Esophagus squamous epithelium (tissue), 5 donors: ENCODE results near the gene ZNF521. TPM values are rescaled to one million over a fixed set of nuclear protein-coding genes. Genes with fewer than 3 reads are reported as not detected.

Experiments used
- DNase-seq: peaks from one replicate; lab custom pipeline; 2025; lab: John Stamatoyannopoulos, UW
- H3K27ac ChIP-seq, 4 donors: fragments of 200-600 bp; sonication (generic); one replicate each; pipeline ENCODE4 v1.5.1; 2016 to 2019; ENCODE audit warnings: mild to moderate bottlenecking in 1 of 4
- H3K27me3 ChIP-seq, 4 donors: fragments of 200-600 bp; sonication (generic); 1 replicate in 3 of 4; 2 replicates in 1 of 4; pipeline versions ENCODE4 v1.5.1 to v1.6.0; 2017 to 2021; ENCODE audit warnings: antibody characterized with exemption in 1 of 4
- H3K36me3 ChIP-seq, 3 donors: fragments of 200-600 bp; sonication (generic); one replicate each; pipeline ENCODE4 v1.5.1; 2016 to 2019
- H3K4me1 ChIP-seq, 3 donors: fragments of 200-600 bp; sonication (generic); one replicate each; pipeline ENCODE4 v1.5.1; 2017 to 2019
- H3K4me3 ChIP-seq, 4 donors: fragments of 200-600 bp; sonication (generic); 1 replicate in 3 of 4; 2 replicates in 1 of 4; pipeline ENCODE4 v1.5.1; 2016 to 2019; ENCODE audit warnings: mild to moderate bottlenecking in 2 of 4, moderate library complexity in 1 of 4
- H3K9me3 ChIP-seq, 3 donors: fragments of 200-600 bp; sonication (generic); one replicate each; pipeline ENCODE4 v1.5.1; 2016 to 2019
- CTCF ChIP-seq, 6 experiments: fragments of 450-650 bp in 4 of 6; fragments of 200-600 bp in 2 of 6; sonication (generic) in 2 of 6; IDR thresholded peaks; one replicate each; pipeline ENCODE4 v1.5.1; 2016 to 2019; ENCODE audit warnings: antibody characterized with exemption in 6 of 6, mild to moderate bottlenecking in 4 of 6, moderate library complexity in 4 of 6
- POLR2A ChIP-seq, 4 donors: fragments of 450-650 bp; IDR thresholded peaks; one replicate each; pipeline ENCODE4 v1.6.1; 2017; ENCODE audit warnings: antibody characterized with exemption in 4 of 4, mild to moderate bottlenecking in 4 of 4, moderate library complexity in 3 of 4
- whole genome bisulfite sequencing, 2 donors: methylation state at CpG; one replicate each; pipeline ENCODE4 v1.1.5; 2018; 5-methylcytosine and 5-hydroxymethylcytosine counted together
- intact Hi-C: fragments of 100-400 bp; cut with DNase I; formaldehyde crosslinking; loops from one replicate; pipeline ENCODE4 v1.15.0; 2022
- total RNA-seq, 4 donors: library from RNA; depleted of rRNA; stranded (reverse); fragments of >200 nt; gene quantifications; one replicate each; pipeline ENCODE4 v1.1.0, GENCODE V29; 2016
- donor health status: DM: yes; HTN: yes; CAD: no.

ZNF521 gene
- total RNA-seq, 4 donors from 2014 or later: 0.68 to 11.3 (median 4.7) TPM

GRCh38 chr18:25326361-25326952 lies 25.5 kb downstream of the ZNF521 start:
- no peak overlapping the region for H3K4me3 ChIP-seq
- intact Hi-C loops: no loop called here
- no peaks in the 10 kb centered on the region for H3K9me3 ChIP-seq
- no peak overlapping the region for H3K27ac ChIP-seq
- peaks cover 0 to 23% (median 3%) of the 10 kb centered on the region in 3 donors for H3K4me1 ChIP-seq
- TF ChIP-seq CTCF (IDR thresholded peaks at IDR 0.05): no peak
- peaks cover 0 to 3% (median 0%) of the 10 kb centered on the region in 3 donors for H3K36me3 ChIP-seq
- 58 to 79% methylated on average over 4 of the region's 4 CpGs for WGBS, 2 donors
- no peak for DNase-seq
- H3K27me3 ChIP-seq: no peaks in the 10 kb centered on the region

- intact Hi-C loops: no loop called here
- no peak for TF ChIP-seq CTCF (IDR thresholded peaks at IDR 0.05)
- TF ChIP-seq POLR2A (IDR thresholded peaks at IDR 0.05): no peak
Observed at GRCh38 chr18:25322806-25323205, 29.2 kb downstream of the ZNF521 start.

GRCh38 chr18:25316381-25317018 lies 35.5 kb downstream of the ZNF521 start:
- TF ChIP-seq POLR2A (IDR thresholded peaks at IDR 0.05) (no peak), CTCF (IDR thresholded peaks at IDR 0.05) (no peak)
- intact Hi-C loops: no loop called here
- H3K27me3 ChIP-seq: no peaks in the 10 kb centered on the region
- no peak overlapping the region for H3K4me3 ChIP-seq
- no peak for DNase-seq
- no peaks in the 10 kb centered on the region for H3K9me3 ChIP-seq
- 85 to 94% methylated on average over 8 to 9 of the region's 9 CpGs for WGBS, 2 donors
- H3K4me1 ChIP-seq: no peaks in the 10 kb centered on the region
- no peak overlapping the region for H3K27ac ChIP-seq
- H3K36me3 ChIP-seq: peaks cover 0 to 5% (median 0%) of the 10 kb centered on the region in 3 donors

More at GRCh38 chr18:25322806-25323205, 29.2 kb downstream of the ZNF521 start:
- Histone ChIP-seq H3K9me3 (no peaks in the 10 kb centered on the region), H3K27ac (no peak overlapping the region), H3K27me3 (no peaks in the 10 kb centered on the region), H3K36me3 (peaks cover 0 to 7% (median 0%) of the 10 kb centered on the region in 3 donors), H3K4me3 (no peak overlapping the region), H3K4me1 (peaks cover 0 to 18% (median 3%) of the 10 kb centered on the region in 3 donors)
- 80 to 81% methylated on average over 4 of the region's 4 CpGs for WGBS, 2 donors
- no peak for DNase-seq

- no peaks in the 10 kb centered on the region for H3K9me3 ChIP-seq
- no peak overlapping the region for H3K4me3 ChIP-seq
- no peak for TF ChIP-seq CTCF (IDR thresholded peaks at IDR 0.05)
- no peak for TF ChIP-seq POLR2A (IDR thresholded peaks at IDR 0.05)
- H3K27ac ChIP-seq: no peak overlapping the region
- H3K27me3 ChIP-seq: no peaks in the 10 kb centered on the region
- intact Hi-C loops: no loop called here
- no peak for DNase-seq
- peaks cover 0 to 4% (median 0%) of the 10 kb centered on the region in 3 donors for H3K4me1 ChIP-seq
- no peaks in the 10 kb centered on the region for H3K36me3 ChIP-seq
Observed at GRCh38 chr18:25314838-25315190, 37.2 kb downstream of the ZNF521 start.

GRCh38 chr18:25314151-25314837 lies 37.7 kb downstream of the ZNF521 start:
- H3K4me3 ChIP-seq: no peak overlapping the region
- 51 to 56% methylated on average over 3 of the region's 3 CpGs for WGBS, 2 donors
- H3K9me3 ChIP-seq: no peaks in the 10 kb centered on the region
- H3K36me3 ChIP-seq: no peaks in the 10 kb centered on the region
- intact Hi-C loops: no loop called here
- no peak overlapping the region for H3K27ac ChIP-seq
- TF ChIP-seq CTCF (IDR thresholded peaks at IDR 0.05) (no peak), POLR2A (IDR thresholded peaks at IDR 0.05) (no peak)
- peaks cover 0 to 4% (median 0%) of the 10 kb centered on the region in 3 donors for H3K4me1 ChIP-seq
- H3K27me3 ChIP-seq: no peaks in the 10 kb centered on the region
- no peak for DNase-seq
